Left colon (tissue), 2 donors: ENCODE measurements around the gene NCAPG2. TPM values are rescaled to one million over a fixed set of nuclear protein-coding genes. Genes with fewer than 3 reads are reported as not detected.

Experiments used
- ATAC-seq: fragments of 200-7000 bp; cut with Tn5 transposase; one replicate; pipeline ENCODE4 v1.9.1; 2020; ENCODE audit warnings: mild to moderate bottlenecking, moderate library complexity
- DNase-seq, 2 donors: peaks; one replicate each; pipeline ENCODE4 v3.0.0-alpha.2; 2020
- intact Hi-C, 2 donors: fragments of 100-400 bp; cut with DNase I in 1 of 2; cut with micrococcal nuclease in 1 of 2; formaldehyde crosslinking; loops; one replicate each; pipeline versions ENCODE4 v1.11.2 to v1.14.0; 2022; cut with DNase I, micrococcal nuclease
- total RNA-seq, 2 donors: library from RNA; stranded (reverse); fragmentation: NEBNext Ultra II Directional; extraction: Animal tissue kit (Norgen Biotek cat#: 25700); gene quantifications; one replicate each; pipeline ENCODE4 v1.2.1, GENCODE V29; 2021
- donor health status: DM: no; HTN: no; CAD: no.
- donor health status: DM: yes; HTN: yes; CAD: no.

Gene NCAPG2
- total RNA-seq, 2 donors from 2014 or later, result 6.6 to 12.2 TPM

- DNase-seq, result no peak
- no peak for ATAC-seq
- intact Hi-C loops, result no loop called here
Measured at GRCh38 chr7:158614700-158615099, 89.9 kb downstream of the NCAPG2 start.

GRCh38 chr7:158613481-158613880 lies 91.1 kb downstream of the NCAPG2 start:
- DNase-seq (no peak), ATAC-seq (no peak)
- intact Hi-C loops, result no loop called here

GRCh38 chr7:158612546-158612945 lies 92.1 kb downstream of the NCAPG2 start:
- intact Hi-C loops, result no loop called here
- ATAC-seq, result no peak
- DNase-seq, result no peak

- DNase-seq (no peak), ATAC-seq (no peak)
- intact Hi-C loops, result no loop called here
Measured at GRCh38 chr7:158611541-158611940, 93.1 kb downstream of the NCAPG2 start.

GRCh38 chr7:158609313-158609974 lies 95.2 kb downstream of the NCAPG2 start:
- DNase-seq (no peak), ATAC-seq (no peak)
- intact Hi-C loops, result no loop called here

- ATAC-seq (no peak), DNase-seq (no peak)
- intact Hi-C loops, result no loop called here
Measured at GRCh38 chr7:158607563-158607962, 97.0 kb downstream of the NCAPG2 start.

- intact Hi-C loops, result no loop called here
- no peak for ATAC-seq
- no peak for DNase-seq
Measured at GRCh38 chr7:158606671-158607424, 97.8 kb downstream of the NCAPG2 start.

GRCh38 chr7:158606129-158606528 lies 98.5 kb downstream of the NCAPG2 start:
- DNase-seq (no peak), ATAC-seq (no peak)
- intact Hi-C loops, result no loop called here

GRCh38 chr7:158603773-158604755 lies 100.5 kb downstream of the NCAPG2 start:
- DNase-seq (no peak), ATAC-seq (no peak)
- intact Hi-C loops, result no loop called here

GRCh38 chr7:158602905-158603772 lies 101.5 kb downstream of the NCAPG2 start:
- ATAC-seq, result no peak
- DNase-seq, result no peak
- intact Hi-C loops, result no loop called here

- no peak for ATAC-seq
- DNase-seq, result no peak
- intact Hi-C loops, result no loop called here
Measured at GRCh38 chr7:158602041-158602440, 102.6 kb downstream of the NCAPG2 start.

- intact Hi-C loops, result no loop called here
- ATAC-seq, result no peak
- DNase-seq, result no peak
Measured at GRCh38 chr7:158601090-158601489, 103.5 kb downstream of the NCAPG2 start.

- ATAC-seq, result no peak
- no peak for DNase-seq
- intact Hi-C loops, result no loop called here
Measured at GRCh38 chr7:158596745-158597144, 107.9 kb downstream of the NCAPG2 start.

GRCh38 chr7:158596309-158596708 lies 108.3 kb downstream of the NCAPG2 start:
- intact Hi-C loops, result no loop called here
- ATAC-seq, result no peak

GRCh38 chr7:158595068-158595467 lies 109.5 kb downstream of the NCAPG2 start:
- DNase-seq, result no peak
- intact Hi-C loops, result no loop called here
- no peak for ATAC-seq

More at GRCh38 chr7:158596309-158596708, 108.3 kb downstream of the NCAPG2 start:
- DNase-seq, result no peak

- ATAC-seq (no peak), DNase-seq (no peak)
- intact Hi-C loops, result no loop called here
Measured at GRCh38 chr7:158592541-158592940, 112.1 kb downstream of the NCAPG2 start.

- intact Hi-C loops, result no loop called here
- DNase-seq (no peak), ATAC-seq (no peak)
Measured at GRCh38 chr7:158591944-158592343, 112.7 kb downstream of the NCAPG2 start.

GRCh38 chr7:158590181-158590530 lies 114.4 kb downstream of the NCAPG2 start:
- DNase-seq (no peak), ATAC-seq (no peak)
- intact Hi-C loops, result no loop called here

GRCh38 chr7:158589653-158590052 lies 115.0 kb downstream of the NCAPG2 start:
- ATAC-seq, result no peak
- intact Hi-C loops, result no loop called here
- DNase-seq, result no peak
